ENCODE results near the gene HNRNPH1.
"Not testable (repeated sequence)": the region's sequence is repeated elsewhere in the genome, so short reads cannot be mapped to it uniquely, and the experiment has no call there.

HNRNPH1 gene

GRCh38 chr5:179623003-179623905 lies at the start of gene HNRNPH1:
TSS of gene HNRNPH1 (minus strand) at chr5:179623671. CDS start at chr5:179623133, 538 bp downstream.
- Histone ChIP-seq H3K4me3 (ENCODE audit: low read length) (peak within 1 kb of the TSS; percentile 92), H3K27ac (ENCODE audit: low read length) (peak within 1 kb of the TSS; percentile 94), H3K27me3 (ENCODE audit: control insufficient read depth, insufficient read depth, low read length) (no peaks in the 10 kb centered on the region), H3K9ac (ENCODE audit: low read length) (peak within 1 kb of the TSS; percentile 99), H3K4me1 (ENCODE audit: control insufficient read depth, low read depth, low read length) (peaks cover 36% of the 10 kb centered on the region), H3K36me3 (ENCODE audit: control insufficient read depth, low read depth, low read length) (peaks cover 43% of the 10 kb centered on the region), H3K9me3 (ENCODE audit: control insufficient read depth, low read depth, low read length) (no peaks in the 10 kb centered on the region)

GRCh38 chr5:179668391-179668790 lies 44.9 kb upstream of the HNRNPH1 start:
- no peaks in the 10 kb centered on the region for H3K9me3 ChIP-seq (ENCODE audit: control insufficient read depth, low read depth, low read length)
- H3K9ac ChIP-seq (ENCODE audit: low read length): no peak overlapping the region
- peaks cover 5% of the 10 kb centered on the region for H3K36me3 ChIP-seq (ENCODE audit: control insufficient read depth, low read depth, low read length)
- H3K4me1 ChIP-seq (ENCODE audit: control insufficient read depth, low read depth, low read length): no peaks in the 10 kb centered on the region
- no peak overlapping the region for H3K4me3 ChIP-seq (ENCODE audit: low read length)
- no peak overlapping the region for H3K27ac ChIP-seq (ENCODE audit: low read length)
- no peaks in the 10 kb centered on the region for H3K27me3 ChIP-seq (ENCODE audit: control insufficient read depth, insufficient read depth, low read length)

GRCh38 chr5:179661647-179662046 lies 38.2 kb upstream of the HNRNPH1 start:
- H3K9me3 ChIP-seq (ENCODE audit: control insufficient read depth, low read depth, low read length); H3K36me3 ChIP-seq (ENCODE audit: control insufficient read depth, low read depth, low read length); H3K27ac ChIP-seq (ENCODE audit: low read length); H3K27me3 ChIP-seq (ENCODE audit: control insufficient read depth, insufficient read depth, low read length); H3K4me1 ChIP-seq (ENCODE audit: control insufficient read depth, low read depth, low read length); H3K9ac ChIP-seq (ENCODE audit: low read length); H3K4me3 ChIP-seq (ENCODE audit: low read length): not testable (repeated sequence)

DNA sequence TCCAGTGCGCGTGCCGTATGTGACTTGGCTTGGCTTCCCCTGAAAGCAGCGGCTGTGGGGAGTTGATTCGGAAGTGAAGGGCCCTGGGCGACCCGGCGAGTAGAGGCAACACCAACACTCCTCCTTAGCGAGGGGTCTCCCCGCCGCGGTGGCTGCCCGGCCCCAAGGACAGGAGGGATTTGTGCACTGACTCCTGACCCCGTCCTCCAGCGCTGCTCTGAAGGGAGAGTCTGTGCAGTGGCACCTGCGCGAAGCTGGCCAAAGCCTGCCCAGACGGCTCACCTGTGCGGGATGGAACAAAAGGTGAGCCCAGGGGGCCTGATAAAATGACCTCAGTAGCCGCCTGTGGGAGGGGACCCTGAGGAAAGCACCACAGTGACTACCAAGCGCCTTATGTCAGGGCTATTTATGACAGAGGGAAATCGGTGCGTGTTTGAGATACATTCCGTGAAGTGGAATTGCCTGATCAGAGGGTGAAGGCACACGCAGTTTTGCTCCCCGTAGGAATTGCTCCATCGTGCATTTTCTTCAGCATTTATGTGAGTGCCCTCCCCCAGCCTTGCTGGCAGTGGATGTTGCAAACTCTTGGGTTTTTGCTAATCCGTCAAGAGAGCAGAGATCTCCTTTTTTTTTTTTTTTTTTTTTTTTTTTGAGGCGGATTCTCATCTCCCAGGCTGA lies 34.8 kb upstream of the HNRNPH1 start:
- H3K27me3 ChIP-seq (ENCODE audit: control insufficient read depth, insufficient read depth, low read length); H3K36me3 ChIP-seq (ENCODE audit: control insufficient read depth, low read depth, low read length); H3K27ac ChIP-seq (ENCODE audit: low read length); H3K4me1 ChIP-seq (ENCODE audit: control insufficient read depth, low read depth, low read length); H3K9ac ChIP-seq (ENCODE audit: low read length); H3K9me3 ChIP-seq (ENCODE audit: control insufficient read depth, low read depth, low read length): not testable (repeated sequence)
- peak overlapping the region; percentile 61 for H3K4me3 ChIP-seq (ENCODE audit: low read length)

- H3K4me3 ChIP-seq (ENCODE audit: low read length); H3K9ac ChIP-seq (ENCODE audit: low read length); H3K27ac ChIP-seq (ENCODE audit: low read length); H3K9me3 ChIP-seq (ENCODE audit: control insufficient read depth, low read depth, low read length); H3K36me3 ChIP-seq (ENCODE audit: control insufficient read depth, low read depth, low read length); H3K27me3 ChIP-seq (ENCODE audit: control insufficient read depth, insufficient read depth, low read length); H3K4me1 ChIP-seq (ENCODE audit: control insufficient read depth, low read depth, low read length): not testable (repeated sequence)
Measured at GRCh38 chr5:179657302-179658178, 34.1 kb upstream of the HNRNPH1 start.

DNA sequence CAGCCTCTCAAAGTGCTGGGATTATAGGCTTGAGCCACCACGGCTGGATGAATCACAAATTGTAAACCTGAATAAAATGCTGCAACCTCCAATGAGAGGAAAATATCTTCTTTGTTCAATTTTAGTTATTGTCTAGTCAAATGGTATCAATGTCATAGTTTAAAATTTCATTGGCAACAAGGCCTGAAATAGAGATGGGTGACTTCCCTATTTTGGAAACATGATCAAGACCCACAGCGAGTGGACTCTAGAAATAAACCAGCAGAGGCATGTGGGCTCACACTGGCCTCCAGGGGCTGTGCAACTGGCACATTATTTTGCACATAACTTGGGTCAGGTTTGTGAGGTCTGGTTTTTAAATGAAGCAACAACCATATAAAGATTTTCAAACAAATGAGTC lies 29.7 kb upstream of the HNRNPH1 start:
- H3K4me3 ChIP-seq (ENCODE audit: low read length); H3K27ac ChIP-seq (ENCODE audit: low read length); H3K27me3 ChIP-seq (ENCODE audit: control insufficient read depth, insufficient read depth, low read length); H3K4me1 ChIP-seq (ENCODE audit: control insufficient read depth, low read depth, low read length); H3K36me3 ChIP-seq (ENCODE audit: control insufficient read depth, low read depth, low read length); H3K9ac ChIP-seq (ENCODE audit: low read length); H3K9me3 ChIP-seq (ENCODE audit: control insufficient read depth, low read depth, low read length): not testable (repeated sequence)

DNA sequence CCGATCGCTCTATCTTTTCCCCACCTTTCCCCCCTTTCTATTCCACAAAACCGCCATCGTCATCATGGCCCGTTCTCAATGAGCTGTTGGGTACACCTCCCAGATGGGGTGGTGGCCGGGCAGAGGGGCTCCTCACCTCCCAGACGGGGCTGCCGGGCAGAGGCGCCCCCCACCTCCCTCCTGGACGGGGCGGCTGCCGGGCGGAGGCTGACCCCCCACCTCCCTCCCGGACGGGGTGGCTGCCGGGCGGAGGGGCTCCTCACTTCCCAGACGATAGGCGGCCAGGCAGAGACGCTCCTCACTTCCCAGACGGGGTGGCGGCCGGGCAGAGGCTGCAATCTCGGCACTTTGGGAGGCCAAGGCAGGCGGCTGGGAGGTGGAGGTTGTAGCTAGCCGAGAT lies 26.8 kb upstream of the HNRNPH1 start:
- H3K27ac ChIP-seq (ENCODE audit: low read length); H3K9ac ChIP-seq (ENCODE audit: low read length); H3K4me3 ChIP-seq (ENCODE audit: low read length); H3K4me1 ChIP-seq (ENCODE audit: control insufficient read depth, low read depth, low read length); H3K9me3 ChIP-seq (ENCODE audit: control insufficient read depth, low read depth, low read length); H3K27me3 ChIP-seq (ENCODE audit: control insufficient read depth, insufficient read depth, low read length); H3K36me3 ChIP-seq (ENCODE audit: control insufficient read depth, low read depth, low read length): not testable (repeated sequence)

DNA sequence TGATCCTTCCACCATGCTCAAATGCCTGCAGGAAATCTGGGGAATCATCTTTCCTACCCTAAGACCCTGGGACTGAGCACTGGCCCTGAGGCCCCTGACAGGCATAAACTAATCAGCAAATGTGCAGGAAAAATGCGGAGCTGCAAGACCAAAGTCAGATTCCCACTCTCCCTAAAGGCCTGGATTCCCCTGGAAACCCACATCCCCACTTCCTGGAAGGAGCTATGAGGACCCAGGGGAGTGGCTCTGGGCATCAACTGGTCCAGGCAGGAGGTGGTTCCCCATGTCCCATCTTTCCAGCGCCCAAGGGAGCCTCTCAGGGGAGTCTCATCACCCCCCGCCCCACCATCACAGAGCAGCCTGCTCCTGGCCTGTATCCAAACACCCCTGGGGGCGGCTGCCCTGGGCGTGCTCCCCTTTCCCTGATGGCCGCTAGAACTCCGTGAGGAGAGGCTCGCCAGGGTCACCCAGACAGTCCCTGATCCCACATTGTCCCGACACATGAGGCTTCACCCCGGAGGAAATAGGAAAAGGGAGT lies 25.8 kb upstream of the HNRNPH1 start:
- not testable (repeated sequence) for H3K4me3 ChIP-seq (ENCODE audit: low read length); H3K27ac ChIP-seq (ENCODE audit: low read length); H3K36me3 ChIP-seq (ENCODE audit: control insufficient read depth, low read depth, low read length); H3K9me3 ChIP-seq (ENCODE audit: control insufficient read depth, low read depth, low read length); H3K9ac ChIP-seq (ENCODE audit: low read length); H3K27me3 ChIP-seq (ENCODE audit: control insufficient read depth, insufficient read depth, low read length); H3K4me1 ChIP-seq (ENCODE audit: control insufficient read depth, low read depth, low read length)

GRCh38 chr5:179648410-179648809 lies 24.9 kb upstream of the HNRNPH1 start:
- H3K27ac ChIP-seq (ENCODE audit: low read length): no peak overlapping the region
- H3K4me1 ChIP-seq (ENCODE audit: control insufficient read depth, low read depth, low read length): no peaks in the 10 kb centered on the region
- no peak overlapping the region for H3K9ac ChIP-seq (ENCODE audit: low read length)
- H3K27me3 ChIP-seq (ENCODE audit: control insufficient read depth, insufficient read depth, low read length): no peaks in the 10 kb centered on the region
- H3K36me3 ChIP-seq (ENCODE audit: control insufficient read depth, low read depth, low read length): no peaks in the 10 kb centered on the region
- H3K9me3 ChIP-seq (ENCODE audit: control insufficient read depth, low read depth, low read length): no peaks in the 10 kb centered on the region
- H3K4me3 ChIP-seq (ENCODE audit: low read length): no peak overlapping the region

GRCh38 chr5:179644766-179645165 lies 21.3 kb upstream of the HNRNPH1 start:
- not testable (repeated sequence) for H3K9ac ChIP-seq (ENCODE audit: low read length); H3K36me3 ChIP-seq (ENCODE audit: control insufficient read depth, low read depth, low read length); H3K4me1 ChIP-seq (ENCODE audit: control insufficient read depth, low read depth, low read length); H3K4me3 ChIP-seq (ENCODE audit: low read length); H3K27me3 ChIP-seq (ENCODE audit: control insufficient read depth, insufficient read depth, low read length); H3K27ac ChIP-seq (ENCODE audit: low read length); H3K9me3 ChIP-seq (ENCODE audit: control insufficient read depth, low read depth, low read length)

- H3K9ac ChIP-seq (ENCODE audit: low read length); H3K36me3 ChIP-seq (ENCODE audit: control insufficient read depth, low read depth, low read length); H3K27ac ChIP-seq (ENCODE audit: low read length); H3K9me3 ChIP-seq (ENCODE audit: control insufficient read depth, low read depth, low read length); H3K27me3 ChIP-seq (ENCODE audit: control insufficient read depth, insufficient read depth, low read length); H3K4me1 ChIP-seq (ENCODE audit: control insufficient read depth, low read depth, low read length); H3K4me3 ChIP-seq (ENCODE audit: low read length): not testable (repeated sequence)
Measured at GRCh38 chr5:179643141-179643920, 19.9 kb upstream of the HNRNPH1 start.

Measured in iPS-18a (cell line).